LNCAP (cell line): ENCODE measurements around the gene DYRK1A.

Experiments
- TF ChIP-seq, protein P1 (sequence below): fragments of 450-650 bp; IDR thresholded peaks from 2 replicates; pipeline ENCODE4 v1.5.1; 2017; ENCODE audit warnings: mild to moderate bottlenecking

DYRK1A gene

GRCh38 chr21:37366482-37367316 lies at the start of gene DYRK1A:
Gene DYRK1A (plus strand): TSS chr21:37366773. CDS start chr21:37420375, 53,602 bp downstream.
- TF ChIP-seq, protein P1, sequence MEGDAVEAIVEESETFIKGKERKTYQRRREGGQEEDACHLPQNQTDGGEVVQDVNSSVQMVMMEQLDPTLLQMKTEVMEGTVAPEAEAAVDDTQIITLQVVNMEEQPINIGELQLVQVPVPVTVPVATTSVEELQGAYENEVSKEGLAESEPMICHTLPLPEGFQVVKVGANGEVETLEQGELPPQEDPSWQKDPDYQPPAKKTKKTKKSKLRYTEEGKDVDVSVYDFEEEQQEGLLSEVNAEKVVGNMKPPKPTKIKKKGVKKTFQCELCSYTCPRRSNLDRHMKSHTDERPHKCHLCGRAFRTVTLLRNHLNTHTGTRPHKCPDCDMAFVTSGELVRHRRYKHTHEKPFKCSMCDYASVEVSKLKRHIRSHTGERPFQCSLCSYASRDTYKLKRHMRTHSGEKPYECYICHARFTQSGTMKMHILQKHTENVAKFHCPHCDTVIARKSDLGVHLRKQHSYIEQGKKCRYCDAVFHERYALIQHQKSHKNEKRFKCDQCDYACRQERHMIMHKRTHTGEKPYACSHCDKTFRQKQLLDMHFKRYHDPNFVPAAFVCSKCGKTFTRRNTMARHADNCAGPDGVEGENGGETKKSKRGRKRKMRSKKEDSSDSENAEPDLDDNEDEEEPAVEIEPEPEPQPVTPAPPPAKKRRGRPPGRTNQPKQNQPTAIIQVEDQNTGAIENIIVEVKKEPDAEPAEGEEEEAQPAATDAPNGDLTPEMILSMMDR: no peak

GRCh38 chr21:37319551-37319950 lies 47.0 kb upstream of the DYRK1A start:
- TF ChIP-seq, protein P1: no peak

DNA sequence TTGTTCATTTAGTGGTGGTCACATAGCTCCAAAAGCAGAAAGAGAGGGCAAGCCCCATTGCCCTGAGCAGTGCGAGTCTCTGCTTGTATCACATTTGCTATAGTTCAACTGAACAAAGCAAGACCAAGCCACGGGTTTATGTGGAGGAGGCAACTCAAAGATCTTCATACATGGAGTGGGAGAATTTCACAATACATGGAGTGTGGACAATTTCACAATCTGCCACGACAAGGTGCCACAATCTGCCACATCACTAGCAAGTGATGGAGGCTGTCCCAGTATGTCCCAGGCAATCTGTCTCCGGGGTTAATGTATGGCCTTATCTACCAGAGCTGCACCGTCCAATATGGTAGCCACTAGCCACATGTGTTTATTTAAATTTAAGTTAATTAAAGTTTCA lies 44.5 kb upstream of the DYRK1A start:
- TF ChIP-seq, protein P1: no peak

- TF ChIP-seq, protein P1: no peak
These were observed 42.0 kb upstream of the DYRK1A start for GRCh38 chr21:37324558-37324957.

DNA sequence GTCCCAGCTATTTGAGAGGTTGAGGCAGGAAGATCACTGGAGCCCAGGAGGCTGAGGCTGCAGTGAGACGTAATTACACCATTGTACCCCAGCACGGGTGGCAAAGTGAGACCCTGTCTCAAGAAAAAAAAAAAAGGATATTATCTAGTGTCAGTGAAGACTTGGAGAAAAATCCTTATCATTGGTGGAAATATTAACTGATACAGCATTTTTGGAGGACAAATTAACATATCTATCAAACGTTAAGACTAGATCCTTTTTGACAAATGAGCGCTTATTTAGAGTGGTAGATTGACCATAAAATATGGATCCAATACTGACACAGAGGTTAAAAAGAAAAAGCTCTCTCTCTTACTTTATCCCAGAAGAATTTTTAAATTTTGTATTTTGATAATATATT lies 35.2 kb upstream of the DYRK1A start:
- TF ChIP-seq, protein P1: no peak

- TF ChIP-seq, protein P1: no peak
These were observed 31.5 kb upstream of the DYRK1A start for GRCh38 chr21:37335053-37335452.

DNA sequence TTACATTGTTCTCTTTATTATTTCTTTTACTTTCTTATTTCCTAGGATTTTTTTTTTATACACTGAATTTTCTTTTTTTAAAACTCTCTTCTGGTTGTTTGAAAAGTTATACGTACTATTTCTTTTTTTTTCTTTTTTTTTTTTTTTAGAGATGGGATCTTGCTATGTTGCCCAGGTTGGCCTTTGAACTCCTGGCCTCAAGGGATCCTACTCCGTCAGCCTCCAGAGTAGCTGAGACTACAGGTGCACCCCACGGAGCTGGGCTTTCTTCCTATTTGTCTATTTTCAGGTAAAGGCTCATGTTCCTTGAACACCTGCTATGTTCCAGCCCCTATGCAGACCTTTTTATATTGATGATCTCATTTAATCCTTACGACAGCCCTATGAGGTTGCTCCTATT lies 29.4 kb upstream of the DYRK1A start:
- TF ChIP-seq, protein P1: no peak

DNA sequence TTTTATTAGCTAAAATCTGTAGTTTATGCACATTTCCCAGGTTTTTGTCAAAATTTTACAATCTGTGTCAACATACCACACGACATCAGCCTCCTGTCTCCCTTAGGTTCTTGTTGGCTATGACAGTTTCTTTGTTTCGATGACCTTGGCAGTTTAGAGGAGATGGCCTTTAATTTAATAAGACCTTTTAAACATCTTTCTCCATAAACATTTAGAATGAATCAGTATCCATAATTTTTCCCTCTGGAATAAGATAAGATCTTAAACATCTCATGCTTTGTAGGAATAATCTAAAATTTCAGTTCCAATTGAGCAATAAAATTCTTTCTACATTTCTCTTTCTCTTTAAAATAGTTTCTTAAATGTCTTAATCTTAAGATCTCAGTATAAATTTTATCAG lies 28.7 kb upstream of the DYRK1A start:
- TF ChIP-seq, protein P1: no peak
